Activated naive CD8-positive, alpha-beta T cell treated with anti-CD3 and anti-CD28 coated beads, Interleukin-2, amount 50 U/mL, for 24 hours (primary cell): ENCODE data around the gene PAPSS2.
A peak's percentile ranks its signal among the peaks of the same experiment; 100 is the strongest.
"Not testable (repeated sequence)": the region's sequence is repeated elsewhere in the genome, so short reads cannot be mapped to it uniquely, and the experiment has no call there.

Experiments used
- ATAC-seq: fragments of 150-1000 bp; cut with Tn5 transposase; one replicate; pipeline ENCODE4 v1.10.0; 2021
- DNase-seq: peaks from one replicate; pipeline ENCODE4 v3.0.0; 2021
- H3K27ac Mint-ChIP-seq: one replicate; pipeline ENCODE4 v1.8.0; 2021; ENCODE audit warnings: mild to moderate bottlenecking, mixed read lengths
- H3K27me3 Mint-ChIP-seq: one replicate; pipeline ENCODE4 v1.8.0; 2021; ENCODE audit warnings: mixed read lengths
- H3K36me3 Mint-ChIP-seq: one replicate; pipeline ENCODE4 v1.8.0; 2021; ENCODE audit warnings: low read depth, mixed read lengths
- H3K4me1 Mint-ChIP-seq: one replicate; pipeline ENCODE4 v1.8.0; 2021; ENCODE audit warnings: mixed read lengths
- H3K4me3 Mint-ChIP-seq: one replicate; pipeline ENCODE4 v1.8.0; 2021; ENCODE audit warnings: mild to moderate bottlenecking, moderate library complexity, mixed read lengths
- H3K9me3 Mint-ChIP-seq: one replicate; pipeline ENCODE4 v1.8.0; 2021; ENCODE audit warnings: mixed read lengths

PAPSS2 gene

GRCh38 chr10:87722716-87723115 lies 63.0 kb downstream of the PAPSS2 start:
- ATAC-seq (no peak), DNase-seq (no peak)
- no peaks in the 10 kb centered on the region for H3K36me3 Mint-ChIP-seq
- no peak overlapping the region for H3K27ac Mint-ChIP-seq
- H3K4me1 Mint-ChIP-seq, result peaks cover 2% of the 10 kb centered on the region
- H3K9me3 Mint-ChIP-seq, result no peaks in the 10 kb centered on the region
- no peak overlapping the region for H3K4me3 Mint-ChIP-seq
- peaks cover 10% of the 10 kb centered on the region for H3K27me3 Mint-ChIP-seq

GRCh38 chr10:87723500-87723899 lies 63.8 kb downstream of the PAPSS2 start:
- Mint-ChIP-seq H3K4me1 (peaks cover 2% of the 10 kb centered on the region), H3K4me3 (no peak overlapping the region), H3K9me3 (no peaks in the 10 kb centered on the region), H3K27ac (no peak overlapping the region), H3K36me3 (no peaks in the 10 kb centered on the region), H3K27me3 (peaks cover 10% of the 10 kb centered on the region)
- no peak for DNase-seq
- no peak for ATAC-seq

DNA sequence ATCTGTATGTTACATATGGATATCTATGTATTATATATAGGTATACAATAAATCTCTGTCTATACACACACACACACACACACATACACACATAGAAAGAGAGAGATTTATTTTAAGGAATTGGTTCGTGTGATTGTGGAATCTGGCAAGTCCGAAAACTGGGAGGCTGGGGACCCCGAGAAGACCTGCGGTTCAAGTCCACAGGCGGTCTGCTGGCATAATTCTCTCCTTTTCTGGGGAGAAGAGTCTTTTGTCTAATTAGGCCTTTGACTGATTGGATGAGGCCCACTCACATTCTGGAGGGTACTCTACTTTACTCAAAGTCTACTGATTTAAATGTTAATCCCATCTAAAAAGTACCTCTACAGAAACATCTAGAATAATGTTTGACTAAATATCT lies 65.1 kb downstream of the PAPSS2 start:
- Mint-ChIP-seq H3K27ac (no peak overlapping the region), H3K4me1 (peaks cover 2% of the 10 kb centered on the region), H3K27me3 (peaks cover 10% of the 10 kb centered on the region), H3K4me3 (no peak overlapping the region), H3K9me3 (no peaks in the 10 kb centered on the region), H3K36me3 (no peaks in the 10 kb centered on the region)
- DNase-seq, result no peak
- no peak for ATAC-seq

GRCh38 chr10:87729940-87730339 lies 70.3 kb downstream of the PAPSS2 start:
- no peak for DNase-seq
- ATAC-seq, result no peak
- Mint-ChIP-seq H3K27ac (no peak overlapping the region), H3K27me3 (peaks cover 3% of the 10 kb centered on the region), H3K36me3 (no peaks in the 10 kb centered on the region), H3K4me3 (no peak overlapping the region), H3K9me3 (no peaks in the 10 kb centered on the region), H3K4me1 (no peaks in the 10 kb centered on the region)

GRCh38 chr10:87733081-87733480 lies 73.4 kb downstream of the PAPSS2 start:
- Mint-ChIP-seq H3K36me3 (no peaks in the 10 kb centered on the region), H3K27me3 (peaks cover 12% of the 10 kb centered on the region), H3K9me3 (no peaks in the 10 kb centered on the region), H3K4me3 (no peak overlapping the region), H3K27ac (no peak overlapping the region), H3K4me1 (no peaks in the 10 kb centered on the region)
- DNase-seq, result no peak
- no peak for ATAC-seq

GRCh38 chr10:87734987-87735827 lies 75.5 kb downstream of the PAPSS2 start:
- no peaks in the 10 kb centered on the region for H3K9me3 Mint-ChIP-seq

GRCh38 chr10:87738253-87738652 lies 78.6 kb downstream of the PAPSS2 start:
- not testable (repeated sequence) for H3K4me1 Mint-ChIP-seq, H3K4me3 Mint-ChIP-seq, H3K36me3 Mint-ChIP-seq, ATAC-seq, DNase-seq, H3K9me3 Mint-ChIP-seq, H3K27ac Mint-ChIP-seq
- H3K27me3 Mint-ChIP-seq, result peaks cover 14% of the 10 kb centered on the region

More at GRCh38 chr10:87734987-87735827, 75.5 kb downstream of the PAPSS2 start:
- H3K36me3 Mint-ChIP-seq, result no peaks in the 10 kb centered on the region
- no peak overlapping the region for H3K4me3 Mint-ChIP-seq
- peaks cover 14% of the 10 kb centered on the region for H3K27me3 Mint-ChIP-seq
- no peak for DNase-seq
- ATAC-seq, result peak; percentile 57
- no peaks in the 10 kb centered on the region for H3K4me1 Mint-ChIP-seq
- H3K27ac Mint-ChIP-seq, result no peak overlapping the region

DNA sequence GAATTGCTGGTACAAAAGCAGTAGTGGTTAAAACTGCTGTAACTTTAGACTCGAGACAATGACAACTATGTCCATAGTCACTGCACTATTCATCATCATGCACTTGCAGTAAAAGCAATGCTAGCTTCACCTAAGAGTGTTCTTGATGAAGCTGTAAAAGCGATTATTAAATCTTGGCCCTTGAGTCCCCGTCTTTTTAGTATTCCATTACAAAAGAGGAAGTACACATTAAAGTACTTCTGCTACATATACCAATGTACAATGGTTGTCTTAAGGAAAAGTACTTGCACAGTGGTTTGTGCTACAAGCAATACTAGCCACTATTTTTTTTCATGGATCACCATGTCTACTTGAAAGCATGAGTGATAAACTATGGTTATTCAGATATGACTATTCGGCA lies 80.0 kb downstream of the PAPSS2 start:
- no peak for DNase-seq
- no peak overlapping the region for H3K4me3 Mint-ChIP-seq
- no peak overlapping the region for H3K27ac Mint-ChIP-seq
- H3K36me3 Mint-ChIP-seq, result no peaks in the 10 kb centered on the region
- H3K9me3 Mint-ChIP-seq, result no peaks in the 10 kb centered on the region
- no peaks in the 10 kb centered on the region for H3K4me1 Mint-ChIP-seq
- peaks cover 14% of the 10 kb centered on the region for H3K27me3 Mint-ChIP-seq
- no peak for ATAC-seq

- Mint-ChIP-seq H3K27ac (no peak overlapping the region), H3K9me3 (no peaks in the 10 kb centered on the region), H3K27me3 (peaks cover 14% of the 10 kb centered on the region), H3K4me3 (no peak overlapping the region), H3K36me3 (no peaks in the 10 kb centered on the region), H3K4me1 (no peaks in the 10 kb centered on the region)
- ATAC-seq (no peak), DNase-seq (no peak)
Measured at GRCh38 chr10:87740254-87740655, 80.6 kb downstream of the PAPSS2 start.

- ATAC-seq, result not testable (repeated sequence)
Measured at GRCh38 chr10:87742992-87743610, 83.4 kb downstream of the PAPSS2 start.

GRCh38 chr10:87744606-87745005 lies 84.9 kb downstream of the PAPSS2 start:
- no peak overlapping the region for H3K4me3 Mint-ChIP-seq
- no peak for DNase-seq
- H3K36me3 Mint-ChIP-seq, result no peaks in the 10 kb centered on the region
- no peaks in the 10 kb centered on the region for H3K4me1 Mint-ChIP-seq
- no peak for ATAC-seq
- H3K27ac Mint-ChIP-seq, result no peak overlapping the region
- H3K27me3 Mint-ChIP-seq, result peaks cover 2% of the 10 kb centered on the region
- H3K9me3 Mint-ChIP-seq, result peaks cover 3% of the 10 kb centered on the region

More at GRCh38 chr10:87742992-87743610, 83.4 kb downstream of the PAPSS2 start:
- H3K36me3 Mint-ChIP-seq, H3K27ac Mint-ChIP-seq, H3K27me3 Mint-ChIP-seq, H3K9me3 Mint-ChIP-seq, H3K4me1 Mint-ChIP-seq, H3K4me3 Mint-ChIP-seq, DNase-seq: not testable (repeated sequence)

DNA sequence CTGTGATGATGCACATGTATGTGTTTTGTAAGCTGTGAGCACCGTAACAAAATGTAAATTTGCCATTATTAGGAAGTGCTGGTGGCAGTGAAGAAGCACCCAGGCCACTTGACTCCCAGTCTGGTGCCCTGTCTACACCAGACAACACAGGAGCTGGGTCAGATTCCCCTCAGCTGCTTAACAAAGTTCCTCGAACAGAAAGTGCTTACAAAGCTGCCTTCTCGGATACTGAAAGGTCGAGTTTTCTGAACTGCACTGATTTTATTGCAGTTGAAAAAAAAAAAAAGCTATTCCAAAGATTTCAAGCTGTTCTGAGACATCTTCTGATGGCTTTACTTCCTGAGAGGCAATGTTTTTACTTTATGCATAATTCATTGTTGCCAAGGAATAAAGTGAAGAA lies 87.2 kb downstream of the PAPSS2 start:
- ATAC-seq, result no peak
- H3K36me3 Mint-ChIP-seq, result no peaks in the 10 kb centered on the region

GRCh38 chr10:87748244-87748643 lies 88.6 kb downstream of the PAPSS2 start:
- DNase-seq, H3K9me3 Mint-ChIP-seq, ATAC-seq, H3K27ac Mint-ChIP-seq, H3K4me3 Mint-ChIP-seq, H3K27me3 Mint-ChIP-seq: not testable (repeated sequence)
- H3K36me3 Mint-ChIP-seq, result peaks cover 12% of the 10 kb centered on the region
- peaks cover 24% of the 10 kb centered on the region for H3K4me1 Mint-ChIP-seq

More for the DNA sequence above, 87.2 kb downstream of the PAPSS2 start:
- no peak overlapping the region for H3K27ac Mint-ChIP-seq
- no peak for DNase-seq
- no peaks in the 10 kb centered on the region for H3K27me3 Mint-ChIP-seq
- H3K9me3 Mint-ChIP-seq, result peaks cover 3% of the 10 kb centered on the region
- peaks cover 15% of the 10 kb centered on the region for H3K4me1 Mint-ChIP-seq
- no peak overlapping the region for H3K4me3 Mint-ChIP-seq

- Mint-ChIP-seq H3K9me3 (peaks cover 3% of the 10 kb centered on the region), H3K27ac (no peak overlapping the region), H3K27me3 (no peaks in the 10 kb centered on the region), H3K4me3 (no peak overlapping the region), H3K4me1 (peaks cover 38% of the 10 kb centered on the region), H3K36me3 (peaks cover 24% of the 10 kb centered on the region)
- DNase-seq, result no peak
- ATAC-seq, result no peak
Measured at GRCh38 chr10:87750001-87750671, 90.5 kb downstream of the PAPSS2 start.

DNA sequence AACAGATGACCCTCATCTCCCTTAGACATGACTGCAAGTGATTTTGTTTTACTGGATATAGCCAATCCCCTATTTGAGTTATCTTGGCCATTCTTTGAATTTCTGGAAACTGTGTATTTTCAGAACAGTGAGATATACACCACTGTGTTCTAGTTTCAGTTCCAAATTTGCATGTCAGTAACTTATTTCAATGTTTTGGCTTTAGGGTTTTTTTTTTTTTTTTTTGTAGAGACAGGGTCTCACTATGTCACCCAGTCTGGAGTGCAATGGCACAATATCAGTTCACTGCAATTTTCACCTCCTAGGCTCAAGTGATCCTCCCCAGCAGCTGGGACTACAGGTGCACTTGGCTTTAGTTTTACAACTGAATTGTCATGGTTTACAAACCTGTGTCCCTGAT lies 91.1 kb downstream of the PAPSS2 start:
- H3K27me3 Mint-ChIP-seq, result no peaks in the 10 kb centered on the region
- H3K27ac Mint-ChIP-seq, result no peak overlapping the region
- ATAC-seq, result peak; percentile 9

More for the DNA sequence above, 91.1 kb downstream of the PAPSS2 start:
- Mint-ChIP-seq H3K36me3 (peaks cover 26% of the 10 kb centered on the region), H3K4me3 (no peak overlapping the region), H3K4me1 (peaks cover 38% of the 10 kb centered on the region), H3K9me3 (peaks cover 3% of the 10 kb centered on the region)
- no peak for DNase-seq
